ENCODE data around the gene AIP.

AIP gene

DNA sequence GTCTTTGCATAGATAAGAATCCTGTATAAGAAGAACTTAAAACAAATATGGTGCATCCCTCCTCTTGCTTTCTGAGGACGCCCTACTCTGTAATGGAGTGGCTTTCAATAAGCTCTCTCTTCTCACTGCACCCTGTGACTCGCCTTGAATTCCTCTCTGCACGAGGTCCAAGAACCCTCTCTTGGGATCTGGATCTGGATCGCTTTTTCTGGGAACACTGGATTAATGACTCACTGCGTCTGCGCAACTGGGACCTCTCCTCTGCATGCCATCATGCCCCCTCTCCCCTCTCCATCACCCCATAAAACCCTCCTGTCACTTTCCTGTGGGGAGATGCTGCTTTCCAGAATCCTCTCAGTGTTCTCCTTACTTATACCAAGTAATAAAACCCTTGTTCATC lies 55.5 kb downstream of the AIP start:
- DNase-seq: no peak

DNA sequence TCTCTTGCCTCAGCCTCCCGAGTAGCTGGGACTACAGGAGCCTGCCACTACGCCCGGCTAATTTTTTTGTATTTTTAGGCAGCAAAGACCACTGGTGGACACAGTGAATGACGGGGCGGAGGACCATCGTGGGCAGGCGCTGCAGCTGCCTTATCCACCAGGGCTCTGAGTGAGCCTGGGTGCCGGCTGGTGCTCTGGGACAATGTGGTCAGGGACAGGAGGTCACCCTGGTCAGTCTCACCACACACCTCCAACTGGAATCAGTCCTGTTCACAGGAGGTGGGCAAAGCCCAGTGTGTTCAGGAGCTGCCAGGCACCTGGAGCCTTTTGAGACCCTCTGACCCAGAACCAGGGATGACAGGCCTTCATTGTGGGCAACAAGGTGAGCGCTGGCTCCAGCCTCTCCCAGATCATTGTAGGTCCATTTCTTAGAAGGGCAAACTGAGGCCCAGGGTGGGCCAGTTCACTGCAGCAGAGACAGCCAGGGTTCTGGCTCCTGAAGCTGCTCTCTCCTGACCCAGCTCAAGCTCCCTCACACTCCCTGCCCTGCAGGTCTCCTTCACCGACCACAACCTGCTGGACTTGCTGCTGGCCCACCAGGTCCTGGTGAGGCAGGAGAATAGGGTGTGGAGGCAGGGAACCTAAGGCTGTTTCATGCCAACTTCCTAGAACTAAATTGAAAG lies 56.1 kb downstream of the AIP start:
- DNase-seq: no peak

DNA sequence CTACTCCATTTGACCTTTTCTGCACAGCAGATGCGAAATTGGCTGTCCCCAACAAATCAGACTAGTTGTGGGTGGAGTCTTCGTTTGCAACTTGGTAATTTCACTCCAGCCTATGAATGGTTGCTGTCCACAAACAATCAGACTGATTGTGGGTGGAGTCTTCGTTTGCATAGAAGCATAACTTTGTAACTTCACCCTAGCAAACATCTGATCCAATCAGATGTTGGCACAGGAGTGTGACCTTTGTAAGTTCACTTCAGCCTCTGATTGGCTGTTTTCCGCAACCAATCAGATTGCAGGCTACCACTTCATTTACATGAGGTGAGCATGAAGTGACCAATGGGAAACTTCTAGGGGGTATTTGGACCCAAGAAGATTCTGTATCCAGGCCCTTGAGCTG lies 56.7 kb downstream of the AIP start:
- no peak for DNase-seq

Data from NCI-H774 (cell line).